ENCODE results near the gene RPLP2. TPM values are rescaled to one million over a fixed set of nuclear protein-coding genes. Genes with fewer than 3 reads are reported as not detected.

The RPLP2 gene
- total and polyA plus RNA-seq, 2 donors (not counting 1 experiment from before 2014, with no cell fraction given), result 525 to 3,947 TPM

DNA sequence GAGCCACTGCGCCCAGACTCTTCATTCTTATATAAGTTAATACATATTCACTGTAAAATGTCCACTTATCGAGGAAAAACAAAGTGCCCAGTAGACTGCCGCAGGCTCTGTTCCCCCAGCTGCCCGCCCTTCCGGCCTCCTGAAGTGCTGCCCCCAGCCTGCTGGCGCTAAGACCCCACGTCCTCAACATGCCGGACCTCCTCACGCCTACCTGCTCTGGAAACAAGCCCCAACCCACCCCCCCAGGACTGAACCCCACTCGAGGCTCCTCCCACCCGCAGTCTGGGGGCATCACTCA lies 33.6 kb upstream of the RPLP2 start:
- Histone ChIP-seq H3K27ac (ENCODE audit: low read length in 2 of 2) (peak overlapping the region in 1 of 2 donors; percentile 59), H3K9me3 (ENCODE audit: control extremely low read depth in 1 of 3, control insufficient read depth in 2 of 3, insufficient read depth in 1 of 3, low read length in 2 of 3) (no peaks in the 10 kb centered on the region), H3K9ac (ENCODE audit: low read length) (peak overlapping the region; percentile 68), H3K4me2 (replicated peaks; ENCODE audit: low read depth, low read length, poor library complexity, severe bottlenecking) (peak overlapping the region; percentile 99), H4K20me1 (ENCODE audit: control insufficient read depth, insufficient read depth, low read length, poor library complexity, severe bottlenecking) (peaks cover 65% of the 10 kb centered on the region), H3K27me3 (replicated peaks in 1 of 4; ENCODE audit: control extremely low read depth in 1 of 4, control insufficient read depth in 3 of 4, insufficient read depth in 4 of 4, low read length in 3 of 4) (no peaks in the 10 kb centered on the region), H3K4me1 (ENCODE audit: control insufficient read depth in 2 of 2, insufficient read depth in 2 of 2, low read length in 2 of 2) (peaks cover 12 to 24% of the 10 kb centered on the region in 2 donors), H3K79me2 (ENCODE audit: control insufficient read depth, insufficient read depth, low read length) (peaks cover 64% of the 10 kb centered on the region), H3K4me3 (ENCODE audit: control extremely low read depth in 1 of 5, extremely low read depth in 1 of 5, insufficient read depth in 1 of 5, low read depth in 2 of 5, low read length in 4 of 5) (peak overlapping the region in 4 of 5 experiments; percentile 63 to 80 (median 74)), H2AFZ (ENCODE audit: insufficient read depth, low read depth, low read length, poor library complexity, severe bottlenecking) (no peak overlapping the region), H3K36me3 (replicated peaks in 1 of 2; ENCODE audit: control extremely low read depth in 1 of 2, control insufficient read depth in 1 of 2, extremely low read depth in 1 of 2, insufficient read depth in 2 of 2, low read length in 1 of 2) (peaks cover 0 to 10% of the 10 kb centered on the region in 2 experiments)
- Mint-ChIP-seq H3K27ac (peak overlapping the region; percentile 46), H3K27me3 (no peaks in the 10 kb centered on the region), H3K9me3 (ENCODE audit: insufficient read depth) (no peaks in the 10 kb centered on the region), H3K4me1 (peaks cover 18% of the 10 kb centered on the region), H3K4me3 (peak overlapping the region; percentile 80)
- POLR2A ChIA-PET, result interaction anchor here (0.7 kb wide), 1 partner anchor 221 kb away, joined by 3 read pairs; no protein-coding TSS in a partner anchor
- DNase-seq (no peak), ATAC-seq (ENCODE audit: low read depth) (no peak)
- TF ChIP-seq, protein P1, sequence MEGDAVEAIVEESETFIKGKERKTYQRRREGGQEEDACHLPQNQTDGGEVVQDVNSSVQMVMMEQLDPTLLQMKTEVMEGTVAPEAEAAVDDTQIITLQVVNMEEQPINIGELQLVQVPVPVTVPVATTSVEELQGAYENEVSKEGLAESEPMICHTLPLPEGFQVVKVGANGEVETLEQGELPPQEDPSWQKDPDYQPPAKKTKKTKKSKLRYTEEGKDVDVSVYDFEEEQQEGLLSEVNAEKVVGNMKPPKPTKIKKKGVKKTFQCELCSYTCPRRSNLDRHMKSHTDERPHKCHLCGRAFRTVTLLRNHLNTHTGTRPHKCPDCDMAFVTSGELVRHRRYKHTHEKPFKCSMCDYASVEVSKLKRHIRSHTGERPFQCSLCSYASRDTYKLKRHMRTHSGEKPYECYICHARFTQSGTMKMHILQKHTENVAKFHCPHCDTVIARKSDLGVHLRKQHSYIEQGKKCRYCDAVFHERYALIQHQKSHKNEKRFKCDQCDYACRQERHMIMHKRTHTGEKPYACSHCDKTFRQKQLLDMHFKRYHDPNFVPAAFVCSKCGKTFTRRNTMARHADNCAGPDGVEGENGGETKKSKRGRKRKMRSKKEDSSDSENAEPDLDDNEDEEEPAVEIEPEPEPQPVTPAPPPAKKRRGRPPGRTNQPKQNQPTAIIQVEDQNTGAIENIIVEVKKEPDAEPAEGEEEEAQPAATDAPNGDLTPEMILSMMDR (IDR thresholded peaks at IDR 0.05), result no peak
- no peak for TF ChIP-seq EZH2 (IDR thresholded peaks at IDR 0.05; ENCODE audit: borderline replicate concordance, insufficient read depth, low read depth, low read length, poor library complexity, severe bottlenecking)
- CTCF ChIA-PET, result interaction anchor here (1.0 to 1.3 kb wide), 3 partner anchors 21 to 57 kb away, joined by 3 read pairs; partner anchors contain the start of genes CD151 and TALDO1
- intact Hi-C loops (cut with micrococcal nuclease), result loop anchor here (2.0 kb wide), 1 partner anchor 29 kb away; the partner anchor contains the start of gene TALDO1
- WGBS (ENCODE audit: insufficient coverage), result 53% methylated on average over 10 of the region's 11 CpGs

DNA sequence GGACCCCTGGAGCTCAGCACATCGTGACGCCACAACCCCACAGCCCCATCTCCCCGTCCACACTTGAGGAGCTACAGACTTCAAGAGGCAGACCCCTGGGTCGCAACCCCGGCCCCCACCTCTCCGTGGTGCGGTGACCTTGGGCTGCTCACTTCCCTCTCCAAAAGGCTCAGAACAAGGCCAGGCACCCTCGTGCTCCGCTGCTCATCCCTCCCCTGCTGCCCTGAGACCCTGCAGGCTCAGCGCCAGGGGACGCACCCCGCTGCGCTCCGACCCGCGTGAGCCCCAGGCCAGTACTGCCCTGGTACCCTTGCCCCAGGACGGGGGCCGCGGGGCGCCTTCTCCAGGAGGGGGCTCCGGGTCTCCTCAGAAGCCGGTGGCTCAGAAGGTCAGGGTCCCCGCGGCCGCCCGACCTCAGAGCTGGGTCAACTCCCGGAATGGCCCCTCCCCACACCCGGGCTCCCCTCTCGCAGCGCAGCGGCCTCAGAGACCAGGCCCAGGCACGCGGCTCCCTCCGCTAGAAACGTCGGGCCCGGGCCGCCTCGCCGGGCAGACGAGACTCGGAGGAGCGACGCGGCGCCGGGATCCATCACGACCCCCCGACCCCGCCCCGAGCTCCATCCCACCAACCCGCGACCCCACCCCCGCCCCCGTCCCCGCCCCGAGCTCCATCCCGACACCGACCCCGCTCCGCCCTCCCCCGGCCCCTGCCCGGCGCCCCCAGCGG lies 33.0 kb upstream of the RPLP2 start:
- no peaks in the 10 kb centered on the region for H3K27me3 ChIP-seq (replicated peaks in 1 of 4; ENCODE audit: control extremely low read depth in 1 of 4, control insufficient read depth in 3 of 4, insufficient read depth in 4 of 4, low read length in 3 of 4)
- Mint-ChIP-seq H3K4me1 (peaks cover 18% of the 10 kb centered on the region), H3K4me3 (peak overlapping the region; percentile 80), H3K9me3 (ENCODE audit: insufficient read depth) (no peaks in the 10 kb centered on the region), H3K27ac (peak overlapping the region; percentile 63), H3K27me3 (no peaks in the 10 kb centered on the region)
- ATAC-seq (ENCODE audit: low read depth), result peak; percentile 56
- H3K79me2 ChIP-seq (ENCODE audit: control insufficient read depth, insufficient read depth, low read length), result peaks cover 64% of the 10 kb centered on the region
- H3K4me1 ChIP-seq (ENCODE audit: control insufficient read depth in 2 of 2, insufficient read depth in 2 of 2, low read length in 2 of 2), result peaks cover 12 to 24% of the 10 kb centered on the region in 2 donors
- H2AFZ ChIP-seq (ENCODE audit: insufficient read depth, low read depth, low read length, poor library complexity, severe bottlenecking), result peak overlapping the region; percentile 99
- ChIA-PET CTCF (interaction anchor here (0.6 to 1.5 kb wide), 5 partner anchors 17 to 117 kb away, joined by 3 read pairs; partner anchors contain the start of gene CD151), POLR2A (interaction anchor here (0.6 kb wide), 3 partner anchors 42 to 362 kb away, joined by 3 to 7 read pairs (median 3); partner anchors contain the start of gene PNPLA2)
- peak; percentile 58 for DNase-seq
- no peaks in the 10 kb centered on the region for H3K9me3 ChIP-seq (ENCODE audit: control extremely low read depth in 1 of 3, control insufficient read depth in 2 of 3, insufficient read depth in 1 of 3, low read length in 2 of 3)
- H3K4me3 ChIP-seq (ENCODE audit: control extremely low read depth in 1 of 5, extremely low read depth in 1 of 5, insufficient read depth in 1 of 5, low read depth in 2 of 5, low read length in 4 of 5), result peak overlapping the region in 4 of 5 experiments; percentile 63 to 80 (median 74)
- peak overlapping the region; percentile 86 for H3K9ac ChIP-seq (ENCODE audit: low read length)
- WGBS (ENCODE audit: insufficient coverage), result 2% methylated on average over 38 of the region's 65 CpGs
- TF ChIP-seq, protein P1 (IDR thresholded peaks at IDR 0.05), result no peak
- TF ChIP-seq EZH2 (IDR thresholded peaks at IDR 0.05; ENCODE audit: borderline replicate concordance, insufficient read depth, low read depth, low read length, poor library complexity, severe bottlenecking), result no peak
- peaks cover 0 to 10% of the 10 kb centered on the region in 2 experiments for H3K36me3 ChIP-seq (replicated peaks in 1 of 2; ENCODE audit: control extremely low read depth in 1 of 2, control insufficient read depth in 1 of 2, extremely low read depth in 1 of 2, insufficient read depth in 2 of 2, low read length in 1 of 2)
- H4K20me1 ChIP-seq (ENCODE audit: control insufficient read depth, insufficient read depth, low read length, poor library complexity, severe bottlenecking), result peaks cover 65% of the 10 kb centered on the region
- peak overlapping the region in 1 of 2 donors; percentile 76 for H3K27ac ChIP-seq (ENCODE audit: low read length in 2 of 2)
- intact Hi-C loops (cut with micrococcal nuclease), result loop anchor here (1.0 to 2.0 kb wide), 2 partner anchors 21 to 30 kb away; partner anchors contain the start of gene TALDO1
- peak overlapping the region; percentile 99 for H3K4me2 ChIP-seq (replicated peaks; ENCODE audit: low read depth, low read length, poor library complexity, severe bottlenecking)
